GM23338 (cell line): Measurements from ENCODE around the gene RAPGEF4. TPM values are rescaled to one million over a fixed set of nuclear protein-coding genes. Genes with fewer than 3 reads are reported as not detected.

ENCODE experiments used
- ATAC-seq: fragments of 200-7000 bp; cut with Tn5 transposase; 3 replicates; pipeline ENCODE4 v1.9.1; 2020
- DNase-seq: peaks from one replicate; pipeline ENCODE4 v3.0.0-alpha.2; 2015; ENCODE audit warnings: low spot score
- H2AFZ ChIP-seq: fragments of 200-600 bp; sonication (generic); 2 replicates; pipeline ENCODE4 v1.8.0; 2016; ENCODE audit warnings: antibody characterized with exemption, mild to moderate bottlenecking, moderate library complexity
- H3F3A ChIP-seq: fragments of 200-600 bp; sonication (generic); replicated peaks from 2 replicates; pipeline ENCODE4 v1.8.0; 2017; ENCODE audit warnings: antibody characterized with exemption, mixed run types, low read depth
- H3K27ac ChIP-seq: fragments of 200-600 bp; sonication (generic); 2 replicates; pipeline ENCODE4 v1.6.1; 2016; ENCODE audit warnings: low read depth
- H3K27me3 ChIP-seq: fragments of 200-600 bp; sonication (generic); 2 replicates; pipeline ENCODE4 v1.8.0; 2016; ENCODE audit warnings: mild to moderate bottlenecking, mixed run types, moderate library complexity; ENCODE audit not compliant: insufficient read depth
- H3K36me3 ChIP-seq: fragments of 200-600 bp; sonication (generic); 2 replicates; pipeline ENCODE4 v1.8.0; 2016; ENCODE audit warnings: mild to moderate bottlenecking; ENCODE audit not compliant: insufficient read depth
- H3K4me1 ChIP-seq: fragments of 200-600 bp; sonication (generic); 2 replicates; pipeline ENCODE4 v1.8.0; 2016; ENCODE audit warnings: mild to moderate bottlenecking, moderate library complexity; ENCODE audit not compliant: insufficient read depth
- H3K4me2 ChIP-seq: fragments of 200-600 bp; sonication (generic); 2 replicates; pipeline ENCODE4 v1.7.1; 2017; ENCODE audit warnings: mixed run types
- H3K4me3 ChIP-seq: fragments of 200-600 bp; sonication (generic); 2 replicates; pipeline ENCODE4 v1.6.1; 2016; ENCODE audit warnings: mixed run types
- H3K79me2 ChIP-seq: fragments of 200-600 bp; sonication (generic); replicated peaks from 2 replicates; pipeline ENCODE4 v1.8.0; 2017; ENCODE audit warnings: mild to moderate bottlenecking; ENCODE audit not compliant: insufficient read depth
- H3K9me2 ChIP-seq: fragments of 200-600 bp; sonication (generic); 2 replicates; pipeline ENCODE4 v1.8.0; 2017; ENCODE audit not compliant: insufficient read depth
- H4K20me1 ChIP-seq: fragments of 200-600 bp; sonication (generic); replicated peaks from 2 replicates; pipeline ENCODE4 v1.8.0; 2017; ENCODE audit warnings: mild to moderate bottlenecking; ENCODE audit not compliant: insufficient read depth
- H3K27ac Mint-ChIP-seq: 2 replicates; pipeline ENCODE4 v1.8.0; 2020; ENCODE audit warnings: inconsistent platforms, mild to moderate bottlenecking, moderate library complexity, mixed read lengths
- H3K27me3 Mint-ChIP-seq: 3 replicates; pipeline ENCODE4 v1.8.0; 2022; ENCODE audit warnings: low read depth, mild to moderate bottlenecking, moderate library complexity, mixed read lengths, inconsistent platforms; ENCODE audit not compliant: insufficient read depth, poor library complexity
- H3K36me3 Mint-ChIP-seq: 3 replicates; pipeline ENCODE4 v1.8.0; 2021; ENCODE audit warnings: low read depth, mild to moderate bottlenecking, inconsistent platforms, moderate library complexity, mixed read lengths
- H3K4me1 Mint-ChIP-seq: 3 replicates; pipeline ENCODE4 v1.8.0; 2020; ENCODE audit warnings: mild to moderate bottlenecking, inconsistent platforms, mixed read lengths
- H3K4me3 Mint-ChIP-seq: 3 replicates; pipeline ENCODE4 v1.8.0; 2021; ENCODE audit warnings: moderate library complexity, mild to moderate bottlenecking, inconsistent platforms, mixed read lengths
- H3K9me3 Mint-ChIP-seq: 3 replicates; pipeline ENCODE4 v1.8.0; 2020; ENCODE audit warnings: moderate library complexity, mild to moderate bottlenecking, inconsistent platforms, mixed read lengths
- EZH2 ChIP-seq: fragments of 200-600 bp; sonication (generic); IDR thresholded peaks from one replicate; pipeline ENCODE4 v1.8.0; 2017; ENCODE audit warnings: antibody characterized with exemption, mild to moderate bottlenecking, low read depth; ENCODE audit not compliant: unreplicated experiment
- REST ChIP-seq: IDR thresholded peaks from one replicate; pipeline ENCODE4 v1.6.1; 2018; ENCODE audit warnings: antibody characterized with exemption; ENCODE audit not compliant: unreplicated experiment
- ZNF114 ChIP-seq: fragments of 250-450 bp; sonication (Bioruptor Pico); IDR thresholded peaks from 2 replicates; pipeline ENCODE4 v1.5.0; 2020; ENCODE audit warnings: mild to moderate bottlenecking, moderate library complexity
- ZNF331 ChIP-seq: fragments of 250-450 bp; sonication (Bioruptor Pico); IDR thresholded peaks from 2 replicates; pipeline ENCODE4 v1.5.0; 2020; ENCODE audit warnings: low read depth, mild to moderate bottlenecking, moderate library complexity
- ZNF462 ChIP-seq: fragments of 250-450 bp; sonication (Bioruptor Pico); IDR thresholded peaks from 2 replicates; pipeline ENCODE4 v1.5.0; 2020; ENCODE audit warnings: mild to moderate bottlenecking, moderate library complexity
- long read RNA-seq: library from polyadenylated mRNA; unstranded; transcript quantifications from one replicate; pipeline ENCODE4 v2.0.0, GENCODE V29; 2020; ENCODE audit not compliant: unreplicated experiment
- polyA plus RNA-seq: library from polyadenylated mRNA; unstranded; fragments of >200 nt; fragmentation: Nextera tagmentation; extraction: Ambion mirVana; gene quantifications from 2 replicates; pipeline ENCODE4 v1.2.1, GENCODE V29; 2016
- total RNA-seq: library from RNA; depleted of rRNA; stranded (reverse); fragments of >200 nt; shearing (Covaris generic); gene quantifications from 2 replicates; pipeline ENCODE4 v1.2.3, GENCODE V29; 2014; rRNA removed
- TF ChIP-seq, protein P1 (sequence below), 2 experiments: fragments of 200-600 bp in 1 of 2; sonication (generic) in 1 of 2; conservative IDR thresholded peaks; 2 replicates each; pipeline versions ENCODE4 v1.5.1 to v1.6.1; 2016 to 2017; ENCODE audit warnings: antibody characterized with exemption in 2 of 2, low read depth in 2 of 2, mild to moderate bottlenecking in 2 of 2, moderate library complexity in 1 of 2
- TF ChIP-seq, protein P2 (sequence below): IDR thresholded peaks from 2 replicates; pipeline ENCODE4 v1.6.1; 2016; ENCODE audit warnings: antibody characterized with exemption

The RAPGEF4 gene
- total RNA-seq = 1.9 and 4.7 TPM in 2 replicates
- 0.80 and 1.7 TPM in 2 replicates for polyA plus RNA-seq
- long read RNA-seq = 0 reads

DNA sequence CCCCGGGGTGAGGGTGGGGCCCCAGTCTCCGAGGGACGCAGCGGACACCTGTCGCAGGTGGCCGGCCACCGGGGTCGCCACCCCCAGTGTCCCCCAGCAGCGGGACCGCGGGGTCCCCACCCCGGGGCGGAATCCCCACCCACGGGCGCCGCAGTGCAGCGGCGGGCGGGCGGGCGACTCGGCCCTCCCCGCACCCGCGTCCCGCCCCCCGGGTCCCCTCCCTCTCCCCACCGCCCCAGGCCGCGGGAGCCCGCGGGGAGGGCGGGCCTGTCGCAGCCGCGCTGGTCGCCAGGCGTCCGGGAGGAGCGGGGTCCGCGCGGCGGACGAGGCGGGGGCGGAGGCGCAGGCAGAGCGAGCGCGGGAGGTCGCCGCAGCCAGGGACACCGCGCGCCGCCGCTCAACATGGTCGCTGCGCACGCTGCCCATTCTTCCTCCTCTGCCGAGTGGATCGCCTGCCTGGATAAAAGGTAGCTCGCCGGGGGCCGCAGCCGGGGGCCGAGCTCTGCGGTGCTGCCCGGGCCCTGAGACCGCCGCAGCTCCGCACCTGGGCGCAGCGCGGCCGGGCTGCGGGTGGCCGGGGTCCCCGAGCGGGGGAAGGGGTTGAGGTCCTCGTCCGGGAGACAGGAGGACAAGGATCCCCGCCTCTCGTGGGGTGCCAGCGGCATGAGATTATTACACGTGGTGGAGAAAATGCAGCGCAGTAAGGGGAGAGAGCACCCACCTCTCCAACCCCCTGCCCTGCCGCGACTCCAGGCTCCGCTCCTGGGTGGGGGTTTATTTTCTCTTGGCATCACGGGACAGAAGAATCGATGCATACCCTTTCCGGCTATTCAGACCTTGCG is at the start of gene RAPGEF4:
TSS of gene RAPGEF4 (plus strand) at position 264 of the 842 bp plus-strand sequence. CDS start at position 403, 139 bp downstream.
- no peaks in the 10 kb centered on the region for H3K79me2 ChIP-seq
- ATAC-seq (peak; percentile 85), DNase-seq (peak; percentile 64)
- Mint-ChIP-seq H3K27me3 (peaks cover 27% of the 10 kb centered on the region), H3K9me3 (no peaks in the 10 kb centered on the region), H3K27ac (no peak within 1 kb of the TSS), H3K36me3 (no peaks in the 10 kb centered on the region), H3K4me1 (peaks cover 10% of the 10 kb centered on the region), H3K4me3 (peak within 1 kb of the TSS; percentile 83)
- no peak within 1 kb of the TSS for H3K27ac ChIP-seq
- no peaks in the 10 kb centered on the region for H4K20me1 ChIP-seq
- H2AFZ ChIP-seq = peak within 1 kb of the TSS; percentile 97
- no peaks in the 10 kb centered on the region for H3F3A ChIP-seq
- H3K36me3 ChIP-seq = no peaks in the 10 kb centered on the region
- peak within 1 kb of the TSS; percentile 78 for H3K4me3 ChIP-seq
- no peaks in the 10 kb centered on the region for H3K9me2 ChIP-seq
- H3K4me2 ChIP-seq = peak within 1 kb of the TSS; percentile 98
- H3K4me1 ChIP-seq = peaks cover 9% of the 10 kb centered on the region
- H3K27me3 ChIP-seq = peaks cover 37% of the 10 kb centered on the region
- TF ChIP-seq ZNF462 (CRISPR knock-in tag) = no peak

- DNase-seq = no peak
- H3K4me3 Mint-ChIP-seq = no peak overlapping the region
- H3K4me1 Mint-ChIP-seq = no peaks in the 10 kb centered on the region
- Histone ChIP-seq H4K20me1 (no peaks in the 10 kb centered on the region), H3K27me3 (no peaks in the 10 kb centered on the region), H3K79me2 (no peaks in the 10 kb centered on the region), H3F3A (no peaks in the 10 kb centered on the region), H3K9me2 (no peaks in the 10 kb centered on the region; the same call in 1 of the 2 replicates), H3K36me3 (no peaks in the 10 kb centered on the region), H3K4me1 (no peaks in the 10 kb centered on the region), H3K4me2 (no peak overlapping the region), H3K4me3 (no peak overlapping the region), H3K27ac (no peak overlapping the region), H2AFZ (no peak overlapping the region)
- H3K9me3 Mint-ChIP-seq = peaks cover 20% of the 10 kb centered on the region
- ATAC-seq = no peak
- no peaks in the 10 kb centered on the region for H3K27me3 Mint-ChIP-seq
- no peak overlapping the region for H3K27ac Mint-ChIP-seq
- peaks cover 8% of the 10 kb centered on the region for H3K36me3 Mint-ChIP-seq
- TF ChIP-seq, protein P1, sequence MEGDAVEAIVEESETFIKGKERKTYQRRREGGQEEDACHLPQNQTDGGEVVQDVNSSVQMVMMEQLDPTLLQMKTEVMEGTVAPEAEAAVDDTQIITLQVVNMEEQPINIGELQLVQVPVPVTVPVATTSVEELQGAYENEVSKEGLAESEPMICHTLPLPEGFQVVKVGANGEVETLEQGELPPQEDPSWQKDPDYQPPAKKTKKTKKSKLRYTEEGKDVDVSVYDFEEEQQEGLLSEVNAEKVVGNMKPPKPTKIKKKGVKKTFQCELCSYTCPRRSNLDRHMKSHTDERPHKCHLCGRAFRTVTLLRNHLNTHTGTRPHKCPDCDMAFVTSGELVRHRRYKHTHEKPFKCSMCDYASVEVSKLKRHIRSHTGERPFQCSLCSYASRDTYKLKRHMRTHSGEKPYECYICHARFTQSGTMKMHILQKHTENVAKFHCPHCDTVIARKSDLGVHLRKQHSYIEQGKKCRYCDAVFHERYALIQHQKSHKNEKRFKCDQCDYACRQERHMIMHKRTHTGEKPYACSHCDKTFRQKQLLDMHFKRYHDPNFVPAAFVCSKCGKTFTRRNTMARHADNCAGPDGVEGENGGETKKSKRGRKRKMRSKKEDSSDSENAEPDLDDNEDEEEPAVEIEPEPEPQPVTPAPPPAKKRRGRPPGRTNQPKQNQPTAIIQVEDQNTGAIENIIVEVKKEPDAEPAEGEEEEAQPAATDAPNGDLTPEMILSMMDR (conservative IDR thresholded peaks at IDR 0.05; ENCODE audit: low read depth in 2 of 2) = no peak
- no peak for TF ChIP-seq EZH2
- TF ChIP-seq ZNF331 = no peak
- no peak for TF ChIP-seq REST
- TF ChIP-seq ZNF114 (CRISPR knock-in tag) = no peak
- TF ChIP-seq, protein P2, sequence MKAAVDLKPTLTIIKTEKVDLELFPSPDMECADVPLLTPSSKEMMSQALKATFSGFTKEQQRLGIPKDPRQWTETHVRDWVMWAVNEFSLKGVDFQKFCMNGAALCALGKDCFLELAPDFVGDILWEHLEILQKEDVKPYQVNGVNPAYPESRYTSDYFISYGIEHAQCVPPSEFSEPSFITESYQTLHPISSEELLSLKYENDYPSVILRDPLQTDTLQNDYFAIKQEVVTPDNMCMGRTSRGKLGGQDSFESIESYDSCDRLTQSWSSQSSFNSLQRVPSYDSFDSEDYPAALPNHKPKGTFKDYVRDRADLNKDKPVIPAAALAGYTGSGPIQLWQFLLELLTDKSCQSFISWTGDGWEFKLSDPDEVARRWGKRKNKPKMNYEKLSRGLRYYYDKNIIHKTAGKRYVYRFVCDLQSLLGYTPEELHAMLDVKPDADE = no peak
Measured at GRCh38 chr2:172693037-172693436, 42.6 kb upstream of the RAPGEF4 start.
